ENCODE data around the gene RAB8B. TPM values are rescaled to one million over a fixed set of nuclear protein-coding genes. Genes with fewer than 3 reads are reported as not detected.
A peak's percentile ranks its signal among the peaks of the same experiment; 100 is the strongest.

RAB8B gene
- total RNA-seq, 4 donors from 2014 or later: 26.1 to 48.1 (median 33.0) TPM

- H3K27me3 ChIP-seq: no peaks in the 10 kb centered on the region
- H3K9me3 ChIP-seq: no peaks in the 10 kb centered on the region
- H3K4me3 ChIP-seq: peak overlapping the region; percentile 84 to 86
- 52 to 59% methylated on average over 3 of the region's 3 CpGs for WGBS, 2 donors (ENCODE audit: low coverage in 1 of 2)
- TF ChIP-seq POLR2A (IDR thresholded peaks at IDR 0.05) (no peak), POLR2AphosphoS5 (IDR thresholded peaks at IDR 0.05) (no peak), CTCF (IDR thresholded peaks at IDR 0.05) (no peak), EP300 (IDR thresholded peaks at IDR 0.05) (no peak)
- H3K27ac ChIP-seq: peak overlapping the region in 3 of 4 donors; percentile 87 to 90 (median 89)
- H3K4me1 ChIP-seq: peaks cover 0 to 64% (median 0%) of the 10 kb centered on the region in 3 donors
- ATAC-seq: no peak
- H3K36me3 ChIP-seq: no peaks in the 10 kb centered on the region
Measured at GRCh38 chr15:63190769-63191649, 1.6 kb downstream of the RAB8B start.

GRCh38 chr15:63191895-63192618 is 2.7 kb downstream of the RAB8B start:
- 70 to 73% methylated on average over 3 of the region's 3 CpGs for WGBS, 2 donors (ENCODE audit: low coverage in 1 of 2)
- H3K9me3 ChIP-seq: no peaks in the 10 kb centered on the region
- H3K4me3 ChIP-seq: peak overlapping the region in 1 of 2 donors; percentile 84
- TF ChIP-seq POLR2AphosphoS5 (IDR thresholded peaks at IDR 0.05) (no peak), CTCF (IDR thresholded peaks at IDR 0.05) (no peak), EP300 (IDR thresholded peaks at IDR 0.05) (no peak), POLR2A (IDR thresholded peaks at IDR 0.05) (no peak)
- ATAC-seq: no peak
- peaks cover 0 to 74% (median 0%) of the 10 kb centered on the region in 3 donors for H3K4me1 ChIP-seq
- no peaks in the 10 kb centered on the region for H3K36me3 ChIP-seq
- H3K27ac ChIP-seq: no peak overlapping the region
- no peaks in the 10 kb centered on the region for H3K27me3 ChIP-seq

GRCh38 chr15:63192619-63193206 is 3.3 kb downstream of the RAB8B start:
- no peak for ATAC-seq
- no peak overlapping the region for H3K4me3 ChIP-seq
- TF ChIP-seq CTCF (IDR thresholded peaks at IDR 0.05): no peak
- H3K9me3 ChIP-seq: no peaks in the 10 kb centered on the region
- no peaks in the 10 kb centered on the region for H3K27me3 ChIP-seq
- peaks cover 0 to 3% of the 10 kb centered on the region in 2 donors for H3K36me3 ChIP-seq
- 94 to 95% methylated on average over 2 to 5 of the region's 5 CpGs for WGBS, 2 donors (ENCODE audit: low coverage in 1 of 2)
- H3K27ac ChIP-seq: no peak overlapping the region
- H3K4me1 ChIP-seq: peaks cover 0 to 78% (median 0%) of the 10 kb centered on the region in 3 donors

- 68 to 87% methylated on average over 4 of the region's 4 CpGs for WGBS, 2 donors (ENCODE audit: low coverage in 1 of 2)
- H3K27ac ChIP-seq: peak overlapping the region in 2 of 4 donors; percentile 15 to 27
- H3K4me3 ChIP-seq: no peak overlapping the region
Measured at GRCh38 chr15:63194302-63194701, 4.9 kb downstream of the RAB8B start.

More at GRCh38 chr15:63194302-63194701, 4.9 kb downstream of the RAB8B start:
- Histone ChIP-seq H3K36me3 (peaks cover 0 to 4% of the 10 kb centered on the region in 2 donors), H3K9me3 (no peaks in the 10 kb centered on the region), H3K4me1 (peaks cover 0 to 80% (median 0%) of the 10 kb centered on the region in 3 donors), H3K27me3 (no peaks in the 10 kb centered on the region)
- TF ChIP-seq CTCF (IDR thresholded peaks at IDR 0.05): no peak
- no peak for TF ChIP-seq POLR2A (IDR thresholded peaks at IDR 0.05)
- no peak for TF ChIP-seq POLR2AphosphoS5 (IDR thresholded peaks at IDR 0.05)
- no peak for TF ChIP-seq EP300 (IDR thresholded peaks at IDR 0.05)
- no peak for ATAC-seq
